GM12891 (cell line): ENCODE results near the gene UBXN2A.

ENCODE experiments used
- PAX5 ChIP-seq: IDR thresholded peaks from 2 replicates; pipeline ENCODE4 v1.6.1; 2011; ENCODE audit warnings: low read length, moderate library complexity, mild to moderate bottlenecking; ENCODE audit not compliant: insufficient read depth, severe bottlenecking
- POLR2A ChIP-seq: IDR thresholded peaks from 2 replicates; pipeline ENCODE4 v1.6.1; 2011; ENCODE audit warnings: low read depth, low read length, control low read depth
- POLR2AphosphoS5 ChIP-seq: IDR thresholded peaks from 2 replicates; pipeline ENCODE4 v1.6.1; 2011; ENCODE audit warnings: low read depth, low read length, control low read depth
- SPI1 ChIP-seq: IDR thresholded peaks from 2 replicates; pipeline ENCODE4 v1.6.1; 2011; ENCODE audit warnings: low read depth, low read length, control low read depth
- TAF1 ChIP-seq: IDR thresholded peaks from 2 replicates; pipeline ENCODE4 v1.6.1; 2011; ENCODE audit warnings: low read depth, low read length, control low read depth

DNA sequence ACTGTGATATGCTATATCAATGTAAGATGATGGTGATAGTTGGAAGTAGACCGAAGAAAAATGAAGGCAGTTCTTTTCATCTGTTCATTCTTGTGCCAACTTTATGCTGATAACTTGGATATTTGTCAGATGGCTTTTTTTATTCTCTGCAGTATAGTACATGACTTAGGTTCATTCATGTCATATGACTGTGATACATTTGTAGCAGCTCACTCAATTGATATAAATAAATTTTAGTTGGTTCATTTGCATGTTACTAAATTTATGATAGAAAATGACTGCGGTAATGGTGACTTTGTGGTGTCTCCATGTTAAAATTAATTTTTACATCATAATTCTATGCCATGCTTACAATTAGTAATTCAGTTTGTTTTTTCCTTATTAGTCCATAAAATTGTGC is 7.1 kb downstream of the UBXN2A start:
- no peak for TF ChIP-seq POLR2AphosphoS5
- no peak for TF ChIP-seq POLR2A
- TF ChIP-seq TAF1: no peak
- no peak for TF ChIP-seq SPI1
- no peak for TF ChIP-seq PAX5
